HG02870 (cell line): ENCODE measurements around the gene WDPCP.
"Not testable (repeated sequence)": the region's sequence is repeated elsewhere in the genome, so short reads cannot be mapped to it uniquely, and the experiment has no call there.

Source experiments
- ATAC-seq: cut with Tn5 transposase; IDR thresholded peaks from one replicate; pipeline ENCODE4 v1.9.1; 2021; ENCODE audit warnings: mild to moderate bottlenecking, moderate library complexity; ENCODE audit not compliant: unreplicated experiment

Gene WDPCP

GRCh38 chr2:63465633-63466032 lies 122.6 kb downstream of the WDPCP start:
- ATAC-seq = no peak

DNA sequence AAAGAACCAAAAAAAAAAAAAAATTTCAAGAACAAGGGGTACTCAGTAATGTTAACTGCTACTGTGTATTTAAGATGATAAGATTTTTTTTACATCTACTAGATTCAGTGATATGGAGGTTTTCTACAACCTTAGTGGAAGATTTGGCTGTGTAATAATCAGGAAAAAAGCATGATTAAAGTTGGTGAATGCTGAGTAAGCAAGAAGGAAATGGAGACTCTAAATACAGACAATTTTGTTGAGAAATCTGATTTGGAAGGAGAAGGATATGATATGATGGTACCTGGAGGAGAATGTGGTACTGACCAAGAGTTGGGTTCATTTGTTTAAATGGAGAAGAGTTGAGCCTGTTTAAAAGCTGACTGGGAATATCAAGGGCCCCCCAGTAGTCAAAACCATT lies 125.1 kb downstream of the WDPCP start:
- ATAC-seq = no peak

GRCh38 chr2:63446658-63447057 lies 141.6 kb downstream of the WDPCP start:
- no peak for ATAC-seq

- ATAC-seq = peak; percentile 53
Observed at GRCh38 chr2:63444565-63445288, 143.6 kb downstream of the WDPCP start.

DNA sequence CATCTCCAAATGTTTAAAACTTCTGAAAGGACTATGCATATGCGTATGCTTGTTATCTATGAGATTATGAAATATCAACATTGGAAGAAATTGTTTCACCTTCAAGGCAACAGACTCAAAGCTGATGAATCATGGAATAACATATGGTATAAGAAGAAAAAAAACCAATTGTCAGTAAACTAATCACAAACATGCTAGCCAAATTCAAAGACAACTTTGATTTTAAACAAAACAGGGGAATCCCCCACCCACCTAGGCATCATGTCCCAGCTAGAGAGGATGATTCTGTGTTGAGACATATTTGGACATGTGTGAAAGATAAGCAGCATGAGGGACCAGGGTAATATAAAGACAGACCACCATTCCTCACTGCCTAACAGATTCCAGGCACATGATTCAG lies 147.7 kb downstream of the WDPCP start:
- no peak for ATAC-seq

DNA sequence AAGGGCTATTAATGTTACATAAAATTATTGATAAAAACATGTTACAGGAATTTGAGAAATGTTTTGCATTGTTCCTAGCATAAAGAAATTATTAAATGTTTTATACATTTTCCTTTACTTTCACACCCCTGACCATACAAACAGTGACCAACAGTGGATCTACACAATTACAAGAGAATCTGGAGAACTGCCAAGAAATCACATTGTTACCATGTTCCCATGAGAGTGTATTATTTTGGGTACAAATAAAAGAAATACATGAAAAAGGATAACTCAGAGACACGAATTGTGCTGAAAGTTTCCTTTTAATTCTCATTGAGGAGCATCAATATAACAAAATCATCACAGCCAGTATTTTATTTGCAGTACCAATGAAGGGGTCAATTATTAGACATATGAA lies 150.1 kb downstream of the WDPCP start:
- no peak for ATAC-seq

GRCh38 chr2:63436488-63436887 lies 151.8 kb downstream of the WDPCP start:
- no peak for ATAC-seq

DNA sequence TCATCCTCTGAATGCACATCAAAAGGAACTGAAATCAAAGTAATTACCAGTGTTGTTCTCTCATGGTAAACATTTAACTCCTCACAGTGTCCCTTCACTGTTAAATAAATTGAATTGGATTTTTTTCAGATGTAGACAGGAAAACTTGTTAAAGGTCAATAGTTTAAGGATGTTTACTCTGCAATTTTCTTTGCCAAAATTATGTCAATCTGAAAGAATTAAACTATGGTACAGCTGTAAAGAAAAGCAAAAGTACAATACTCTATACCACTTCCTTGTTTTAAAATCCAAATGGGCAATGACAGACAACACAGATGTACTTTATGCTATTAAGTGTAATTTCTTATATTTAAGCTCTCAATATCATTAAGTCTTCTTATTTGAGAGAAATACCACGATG lies 153.2 kb downstream of the WDPCP start:
- no peak for ATAC-seq

DNA sequence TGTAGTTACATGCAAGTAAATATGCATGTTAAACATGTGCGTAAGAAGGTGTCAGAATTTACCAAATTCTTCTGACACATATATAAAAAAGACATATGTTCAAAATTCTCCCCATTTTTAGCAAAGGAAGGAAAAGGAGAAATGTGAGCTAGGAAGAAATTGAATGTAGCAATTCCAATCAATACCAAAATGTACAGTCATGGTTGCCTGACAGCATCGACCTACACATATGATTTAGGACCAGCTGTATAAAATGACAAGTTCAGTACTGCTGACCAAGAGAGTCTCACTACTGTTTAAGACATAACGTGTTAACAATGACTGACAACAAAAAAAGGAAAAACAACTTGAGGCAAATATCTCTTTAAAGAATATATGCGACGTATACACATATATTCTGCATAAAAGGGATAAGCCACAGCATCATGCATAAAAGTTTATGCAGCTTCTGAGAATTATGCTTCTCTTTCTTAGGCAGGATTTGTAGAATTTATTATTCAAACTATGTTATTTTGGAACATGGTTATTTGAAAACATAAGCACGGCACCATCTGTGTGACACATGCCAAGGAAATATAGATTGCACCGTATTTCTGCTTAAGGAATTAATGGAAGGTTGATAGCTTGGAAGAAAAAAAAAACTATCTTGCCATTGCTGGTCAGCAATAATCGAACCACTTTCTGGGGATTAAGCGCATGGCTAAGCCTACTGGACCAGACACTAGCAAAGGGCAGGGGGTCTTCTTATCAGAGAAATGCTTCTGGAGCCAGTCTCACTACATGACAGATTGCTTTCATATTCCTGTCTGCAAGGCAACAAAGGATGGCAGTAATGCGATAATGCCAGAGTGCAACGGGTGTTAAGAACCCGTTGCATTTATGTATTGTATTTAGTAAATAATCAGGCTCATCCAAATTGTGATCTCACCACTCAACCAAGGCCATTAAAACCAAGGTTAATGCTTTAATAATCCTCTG lies 154.0 kb downstream of the WDPCP start:
- ATAC-seq = no peak

- no peak for ATAC-seq
Observed at GRCh38 chr2:63432373-63432772, 155.9 kb downstream of the WDPCP start.

- no peak for ATAC-seq
Observed at GRCh38 chr2:63425606-63426005, 162.7 kb downstream of the WDPCP start.

GRCh38 chr2:63425079-63425416 lies 163.2 kb downstream of the WDPCP start:
- ATAC-seq = no peak

DNA sequence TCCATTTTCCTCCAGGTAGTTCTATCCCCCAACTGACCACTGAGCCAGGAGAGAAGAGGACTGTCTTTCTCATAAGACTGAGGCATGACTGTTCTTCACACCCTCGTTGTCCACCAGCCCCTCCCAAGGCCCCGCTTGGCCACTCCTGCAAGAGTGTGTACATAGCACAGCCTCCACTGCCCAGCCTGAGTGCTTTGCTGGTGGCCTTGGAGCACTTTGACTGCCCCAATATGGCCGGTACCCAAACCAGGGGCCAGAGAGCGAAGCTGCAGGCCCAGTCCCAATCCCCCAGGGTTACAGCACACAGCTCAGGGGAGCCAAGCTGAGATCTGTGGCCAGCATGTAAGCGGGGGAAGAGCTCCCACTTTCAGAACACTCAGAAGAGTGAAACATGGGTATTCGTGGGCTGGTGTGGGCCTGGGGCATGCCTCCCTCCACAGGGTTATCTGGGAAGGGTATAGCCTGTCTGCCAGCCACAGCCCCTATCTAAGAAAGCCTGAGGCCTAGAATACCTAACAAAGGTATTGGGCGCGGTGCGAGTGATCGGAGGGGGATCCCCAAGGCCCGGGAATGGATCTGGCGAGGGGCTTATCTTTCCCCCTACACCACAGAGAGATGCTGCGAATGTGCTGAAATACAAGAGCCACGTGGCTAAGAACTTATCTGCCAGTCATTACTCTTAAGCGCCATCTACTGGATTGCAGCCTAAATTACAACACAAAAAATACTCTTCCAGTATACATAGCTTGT lies 163.8 kb downstream of the WDPCP start:
- ATAC-seq = peak; percentile 55

DNA sequence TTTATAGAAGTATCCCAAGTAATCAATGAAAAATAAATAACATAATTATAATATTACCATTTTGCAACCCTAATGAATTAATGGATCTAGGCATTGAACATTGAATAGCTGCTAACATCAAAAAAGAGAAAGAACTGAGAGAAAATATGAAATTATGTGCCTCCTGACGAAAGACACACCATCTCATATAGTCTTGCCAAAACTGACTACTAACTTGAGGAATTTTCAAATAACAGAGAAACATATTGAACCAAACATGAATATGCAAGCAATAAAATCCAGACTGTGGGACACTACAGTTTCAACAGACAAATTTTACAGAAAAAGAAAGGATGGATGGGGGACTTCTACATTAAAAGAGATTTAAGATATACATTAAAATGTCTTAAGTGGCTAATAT lies 165.7 kb downstream of the WDPCP start:
- no peak for ATAC-seq

DNA sequence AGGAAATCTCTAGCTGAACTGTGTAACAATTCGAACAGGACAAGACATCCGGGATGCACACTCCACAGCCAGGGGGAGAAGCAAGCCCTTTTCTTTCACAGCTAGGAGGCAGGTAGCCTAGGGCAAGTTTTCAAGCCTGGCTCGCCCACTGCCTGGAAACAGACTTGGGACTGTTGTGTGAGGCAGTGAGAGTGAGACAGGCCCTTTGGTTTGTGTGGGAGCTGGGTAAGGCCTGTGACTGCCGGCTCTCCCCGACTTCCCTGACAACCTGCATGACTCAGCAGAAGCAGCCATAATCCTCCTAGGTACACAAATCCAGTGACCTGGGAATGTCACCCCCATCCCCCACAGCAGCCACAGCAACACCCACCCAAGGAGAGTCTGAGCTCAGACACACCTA lies 179.7 kb downstream of the WDPCP start:
- ATAC-seq = no peak

DNA sequence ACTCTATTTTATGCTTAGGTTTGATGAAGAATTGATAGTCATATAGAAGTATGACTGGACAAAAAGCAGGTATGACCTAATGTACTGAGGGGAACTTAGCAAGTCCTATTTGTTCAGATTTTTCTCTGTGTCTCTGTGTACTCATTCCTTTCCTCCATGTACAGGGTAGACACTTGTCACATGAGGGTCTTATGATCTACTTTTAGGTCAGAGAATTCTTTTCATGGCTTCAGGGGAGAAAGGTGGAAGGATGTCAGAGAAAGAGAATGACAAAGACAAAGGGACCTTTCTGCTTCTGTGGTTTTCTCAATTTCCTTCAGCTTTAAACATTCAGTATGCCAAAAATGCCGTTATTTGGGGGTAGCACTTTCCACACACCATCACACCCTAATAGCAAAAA lies 181.6 kb downstream of the WDPCP start:
- no peak for ATAC-seq

- ATAC-seq = no peak
Observed at GRCh38 chr2:63403820-63404219, 184.5 kb downstream of the WDPCP start.

- ATAC-seq = not testable (repeated sequence)
Observed at GRCh38 chr2:63402889-63403288, 185.4 kb downstream of the WDPCP start.

DNA sequence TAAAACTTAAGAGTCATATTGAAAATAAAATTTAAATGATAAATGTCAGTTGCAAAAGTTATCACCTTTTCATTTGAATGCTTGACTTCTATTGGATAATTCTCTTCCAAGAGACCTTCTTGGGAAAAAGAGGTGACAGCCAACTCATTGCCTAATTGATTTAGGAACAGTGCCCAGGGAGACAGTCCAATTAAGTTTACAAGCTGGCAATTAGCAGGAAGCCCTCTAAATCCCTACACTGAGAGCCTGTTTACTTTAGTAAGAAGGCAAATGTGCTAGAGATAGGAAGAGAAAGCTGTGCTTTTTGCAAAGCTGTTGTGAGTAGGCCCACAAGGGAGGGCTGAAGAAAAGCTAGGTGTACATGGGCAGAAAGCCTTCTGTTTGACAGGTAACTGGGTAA lies 189.1 kb downstream of the WDPCP start:
- ATAC-seq = no peak

DNA sequence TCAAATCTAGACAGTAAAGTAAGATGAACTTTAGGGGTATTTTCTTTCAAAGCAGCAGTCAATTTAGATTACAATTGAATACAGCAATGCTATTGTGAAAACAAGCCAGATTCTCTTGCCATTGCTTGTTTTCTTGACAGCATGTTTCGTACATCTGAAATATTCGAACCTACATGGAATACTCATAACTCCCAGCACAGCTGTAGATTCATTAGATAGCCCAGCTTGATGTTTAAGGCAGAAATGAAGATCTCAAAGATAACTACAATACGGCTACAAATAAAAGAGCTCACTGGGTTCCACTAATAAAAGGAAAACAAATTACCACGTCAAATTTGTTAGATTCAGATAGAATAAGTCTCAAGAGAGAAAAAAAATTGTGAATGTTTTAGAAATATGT lies 208.8 kb downstream of the WDPCP start:
- ATAC-seq = no peak

DNA sequence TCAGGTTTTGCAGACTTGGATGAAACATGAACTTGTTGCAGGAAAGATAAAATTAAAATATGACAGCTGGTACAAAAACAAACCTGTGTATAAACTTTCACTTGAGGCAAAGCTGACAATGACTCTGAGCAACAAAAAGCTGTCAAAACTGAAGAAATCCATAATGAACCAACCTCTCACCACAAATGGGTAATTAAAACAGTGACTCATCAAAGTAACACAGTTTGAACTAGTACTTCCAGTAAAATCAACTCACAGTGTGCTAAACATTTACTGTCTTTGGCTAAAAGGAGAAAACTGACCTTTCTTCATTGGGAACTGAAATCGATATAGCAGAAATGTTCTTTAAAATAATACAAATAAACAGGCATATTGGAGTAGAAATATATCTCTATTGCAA lies 209.7 kb downstream of the WDPCP start:
- no peak for ATAC-seq

DNA sequence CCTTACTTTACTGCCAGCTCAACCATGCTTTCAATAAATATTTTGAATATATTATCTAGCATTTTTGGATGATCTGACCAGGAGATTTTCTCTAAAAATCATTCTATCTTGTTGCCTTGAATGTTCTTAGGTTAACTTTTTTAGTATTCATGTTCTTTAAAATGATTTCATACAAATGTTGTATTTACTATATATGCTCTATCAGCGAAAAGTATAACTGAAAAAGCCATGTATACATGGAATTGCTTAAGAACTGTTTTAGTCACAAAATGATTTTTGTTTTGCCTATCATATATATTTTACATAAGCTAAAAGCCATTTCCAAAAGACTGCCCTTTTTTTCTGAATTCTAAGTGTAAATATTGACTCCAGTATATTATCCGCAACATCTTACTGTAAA lies 213.9 kb downstream of the WDPCP start:
- no peak for ATAC-seq
